ENCODE results near the gene PFN3.

PFN3 gene

DNA sequence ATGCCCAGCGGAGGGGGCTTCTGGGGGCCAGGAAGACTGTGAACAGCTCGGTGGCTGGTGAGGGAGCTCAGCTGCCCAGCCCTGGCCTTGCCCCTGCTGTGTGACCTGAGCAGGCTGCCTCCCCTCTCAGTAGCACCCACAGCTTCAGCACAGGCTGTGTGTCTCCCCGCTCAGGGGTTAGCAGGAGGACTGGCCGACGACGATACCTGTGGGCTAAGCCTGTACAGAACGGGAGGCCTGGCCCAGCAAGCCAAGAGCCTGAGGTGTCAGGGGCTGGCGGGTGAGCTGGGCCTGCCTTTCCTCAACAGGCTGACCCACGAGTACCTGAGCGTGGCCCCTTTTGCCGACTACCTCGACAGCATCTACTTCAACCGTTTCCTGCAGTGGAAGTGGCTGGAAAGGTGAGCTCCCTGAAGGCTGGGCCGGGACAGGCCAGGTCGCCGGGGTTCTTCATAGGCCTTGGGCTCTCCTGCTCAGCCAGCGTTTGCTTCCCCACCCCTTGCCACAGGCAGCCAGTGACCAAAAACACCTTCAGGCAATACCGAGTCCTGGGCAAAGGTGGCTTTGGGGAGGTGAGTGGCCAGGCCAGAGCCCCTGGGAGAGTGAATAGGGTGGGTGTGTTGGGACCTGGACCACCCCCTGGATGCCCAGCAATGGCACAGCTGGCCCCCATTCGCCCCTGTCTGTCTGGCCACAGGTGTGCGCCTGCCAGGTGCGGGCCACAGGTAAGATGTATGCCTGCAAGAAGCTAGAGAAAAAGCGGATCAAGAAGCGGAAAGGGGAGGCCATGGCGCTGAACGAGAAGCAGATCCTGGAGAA is 32.6 kb upstream of the PFN3 start:
- FAIRE-seq, result no peak
- DNase-seq (ENCODE audit: insufficient read length, low spot score), result no peak
- no peak for TF ChIP-seq POLR2A (IDR thresholded peaks at IDR 0.05; ENCODE audit: low read depth, low read length)

DNA sequence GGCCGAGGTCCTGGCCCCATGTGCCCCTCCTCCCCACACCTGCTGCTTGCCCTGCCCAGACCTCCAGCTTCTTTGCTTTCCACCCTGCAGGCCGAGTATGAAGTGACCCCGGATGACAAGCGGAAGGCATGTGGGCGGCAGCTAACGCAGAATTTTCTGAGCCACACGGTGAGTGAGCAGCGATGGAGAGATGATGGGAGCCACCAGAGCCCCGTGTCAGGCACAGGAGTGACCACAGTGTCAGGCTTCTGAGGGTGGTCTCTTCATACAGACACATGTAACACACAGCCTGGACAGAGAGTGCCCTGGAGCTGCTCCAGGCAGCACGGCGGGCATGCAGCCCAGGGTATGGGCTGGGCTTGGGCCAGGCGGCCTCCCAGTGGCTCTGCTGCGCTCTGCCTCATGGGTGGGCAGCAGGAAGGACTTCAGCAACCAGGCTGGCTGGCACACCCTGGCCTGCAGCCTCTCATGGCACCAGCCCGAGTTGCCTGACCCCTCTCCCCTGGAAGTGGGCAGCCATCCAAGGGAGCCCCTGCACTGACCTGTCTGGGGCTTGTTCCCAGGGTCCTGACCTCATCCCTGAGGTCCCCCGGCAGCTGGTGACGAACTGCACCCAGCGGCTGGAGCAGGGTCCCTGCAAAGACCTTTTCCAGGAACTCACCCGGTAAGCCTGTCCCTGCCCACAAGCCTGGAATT is 31.8 kb upstream of the PFN3 start:
- FAIRE-seq (no peak), DNase-seq (ENCODE audit: insufficient read length, low spot score) (no peak)
- TF ChIP-seq POLR2A (IDR thresholded peaks at IDR 0.05; ENCODE audit: low read depth, low read length), result no peak

DNA sequence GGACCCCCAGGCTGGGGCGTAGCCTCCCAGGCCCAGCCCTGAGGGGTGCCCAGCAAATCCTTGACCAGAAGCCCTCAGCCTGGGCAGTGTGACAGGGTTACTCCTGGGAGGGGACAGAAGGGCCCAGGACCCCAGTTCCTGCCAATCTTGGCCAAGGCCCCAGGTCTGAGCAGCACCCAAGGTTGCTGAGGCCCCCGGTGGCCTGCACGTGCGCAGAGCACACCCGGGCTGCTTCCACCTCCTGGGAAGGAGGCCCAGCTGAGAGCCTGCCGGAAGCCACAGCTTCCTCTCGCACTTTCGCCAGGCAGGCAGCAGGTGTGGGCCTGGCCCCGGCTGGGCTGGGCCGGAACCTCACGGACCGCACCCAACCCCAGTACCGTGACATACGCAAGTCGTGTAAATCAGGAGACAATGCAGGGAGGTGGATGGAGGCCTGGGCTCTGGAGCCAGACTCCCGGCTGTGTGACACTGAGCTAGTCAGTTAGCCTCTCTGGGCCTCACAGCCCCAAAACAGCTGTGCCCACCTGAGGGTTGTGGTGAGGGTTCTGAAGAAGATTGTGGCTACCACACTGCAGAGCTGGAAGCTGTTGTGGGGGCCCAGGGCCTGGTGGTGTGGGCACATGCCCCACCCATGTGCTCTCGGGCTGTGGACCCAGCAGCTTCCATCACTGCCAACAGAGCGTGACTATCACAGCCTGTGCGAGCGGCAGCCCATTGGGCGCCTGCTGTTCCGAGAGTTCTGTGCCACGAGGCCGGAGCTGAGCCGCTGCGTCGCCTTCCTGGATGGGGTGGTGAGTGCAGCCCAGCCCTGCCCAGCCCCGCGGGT is 31.1 kb upstream of the PFN3 start:
- DNase-seq (ENCODE audit: insufficient read length, low spot score) (no peak), FAIRE-seq (no peak)
- no peak for TF ChIP-seq POLR2A (IDR thresholded peaks at IDR 0.05; ENCODE audit: low read depth, low read length)

DNA sequence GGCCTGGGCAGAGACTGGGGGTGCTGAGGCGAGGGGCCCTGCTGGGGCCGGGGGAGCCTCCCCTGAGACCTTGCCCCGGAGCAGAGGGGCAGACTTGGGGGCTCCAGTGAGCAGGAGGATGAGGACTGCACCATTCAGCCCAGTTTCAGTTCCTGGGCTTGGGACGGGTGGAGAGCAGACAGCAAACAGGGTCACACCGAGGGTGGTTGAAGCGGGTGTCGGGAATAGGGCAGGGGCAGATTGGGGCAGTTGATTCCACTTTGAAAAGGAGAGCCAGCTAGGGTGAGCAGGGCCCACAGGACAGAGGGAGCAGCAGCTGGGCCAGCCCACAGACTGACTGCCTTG is 30.5 kb upstream of the PFN3 start:
- DNase-seq (ENCODE audit: insufficient read length, low spot score), result no peak
- TF ChIP-seq POLR2A (IDR thresholded peaks at IDR 0.05; ENCODE audit: low read depth, low read length), result no peak
- FAIRE-seq, result no peak

DNA sequence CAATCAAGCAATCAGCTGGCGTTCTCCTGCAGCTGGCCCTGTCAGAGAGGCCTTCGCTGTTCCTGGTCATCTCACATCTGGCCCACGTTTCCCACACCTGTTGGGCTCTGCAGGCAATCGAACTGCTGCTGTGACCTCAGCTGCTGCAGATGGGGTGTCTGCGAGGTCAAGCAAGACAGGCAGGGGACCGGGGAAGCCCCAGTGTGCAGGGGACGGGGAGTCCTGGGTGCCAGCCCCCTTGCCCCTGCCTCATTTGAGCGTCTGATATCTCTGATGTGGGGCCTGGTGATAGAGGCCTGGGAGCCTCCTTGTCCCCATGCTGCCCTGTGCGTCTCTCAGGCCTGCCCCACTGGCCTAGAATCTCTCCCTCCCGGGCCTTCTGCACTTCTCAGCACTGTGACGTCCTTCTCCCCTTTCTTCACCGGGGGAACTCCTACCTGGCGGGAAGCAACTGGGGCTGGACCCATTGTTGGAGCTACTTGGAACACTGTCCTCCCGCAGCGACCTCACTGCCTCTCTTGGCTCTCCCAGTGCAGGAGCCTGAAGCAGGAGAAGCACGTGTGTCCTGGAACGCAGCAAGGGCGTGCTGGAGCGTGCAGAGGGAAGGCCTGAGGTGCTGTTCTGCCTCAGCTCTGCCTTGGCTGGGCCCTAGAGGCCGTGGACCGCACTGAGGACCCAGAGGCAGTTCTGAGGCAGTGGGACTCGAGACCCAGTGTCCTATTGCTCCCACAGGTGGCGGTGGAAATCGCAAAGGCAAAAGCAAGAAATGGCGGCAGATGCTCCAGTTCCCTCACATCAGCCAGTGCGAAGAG is 29.9 kb upstream of the PFN3 start:
- no peak for TF ChIP-seq POLR2A (IDR thresholded peaks at IDR 0.05; ENCODE audit: low read depth, low read length)
- no peak for FAIRE-seq

DNA sequence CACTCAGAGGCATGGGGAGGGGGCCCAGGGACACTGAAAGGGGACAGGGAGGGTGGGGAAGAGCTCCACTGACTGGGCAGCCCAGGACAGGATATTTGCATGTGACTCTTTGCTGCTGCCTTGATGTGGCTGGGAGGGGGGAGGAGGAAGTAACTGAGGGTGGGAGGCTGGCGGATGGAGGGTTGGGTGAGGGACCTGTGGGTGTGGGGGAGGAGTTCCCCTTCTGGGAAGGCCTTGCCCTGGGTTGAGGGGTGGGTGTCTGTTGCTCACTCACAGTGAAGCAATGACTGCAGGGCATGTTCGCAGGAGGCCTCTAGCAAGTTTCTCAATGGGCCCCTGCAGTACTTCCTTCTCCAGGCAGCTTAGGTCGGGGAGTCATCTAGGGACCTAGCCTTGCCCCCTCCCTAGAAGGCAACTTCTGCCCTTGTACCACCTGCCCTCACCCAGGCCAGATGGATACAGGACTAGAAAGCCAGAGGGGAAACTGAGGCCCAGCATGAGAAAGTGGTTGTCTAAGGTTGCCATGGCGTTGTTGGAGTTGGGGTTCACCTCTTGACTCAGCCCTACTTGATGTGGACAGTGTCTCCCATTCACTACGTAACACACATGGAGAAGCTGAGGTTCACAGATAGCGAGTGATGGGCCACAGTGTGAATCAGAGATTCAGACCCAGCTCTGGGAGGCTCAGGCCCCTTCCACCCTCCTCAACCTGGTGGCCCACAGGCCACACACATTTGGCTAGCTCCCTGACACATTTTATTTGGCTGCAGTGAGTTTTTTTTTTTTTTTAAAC is 29.0 kb upstream of the PFN3 start:
- no peak for FAIRE-seq
- no peak for DNase-seq (ENCODE audit: insufficient read length, low spot score)

More for the DNA sequence above, 29.9 kb upstream of the PFN3 start:
- no peak for DNase-seq (ENCODE audit: insufficient read length, low spot score)

DNA sequence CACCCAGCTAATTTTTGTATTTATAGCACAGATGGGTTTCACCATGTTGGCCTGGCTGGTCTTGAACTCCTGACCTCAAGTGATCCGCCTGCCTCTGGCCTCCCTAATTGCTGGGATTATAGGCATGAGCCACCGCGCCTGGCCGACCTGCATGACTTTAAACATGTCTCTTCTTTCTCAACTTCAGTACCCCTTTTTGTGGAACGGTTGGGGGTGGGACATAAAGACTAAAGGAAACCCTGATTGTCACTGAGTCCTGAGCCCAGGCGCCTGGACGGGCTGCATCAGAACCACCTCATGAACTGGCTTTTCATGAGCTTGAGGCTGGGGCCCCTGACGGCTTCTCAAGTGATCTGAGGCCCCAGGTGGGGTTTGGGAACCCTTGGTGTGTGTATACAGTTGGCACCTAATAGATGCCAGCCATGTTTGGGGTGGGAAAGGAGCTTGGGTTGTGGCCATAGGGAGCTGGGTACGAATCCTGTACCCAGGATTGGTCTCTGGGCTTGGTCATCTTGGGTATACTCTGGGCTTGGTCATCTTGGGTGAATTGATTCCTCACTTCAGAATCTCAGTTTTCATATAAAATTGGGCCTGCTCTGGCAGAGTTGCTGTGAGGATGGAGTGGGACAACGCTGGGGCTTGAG is 28.2 kb upstream of the PFN3 start:
- DNase-seq (ENCODE audit: insufficient read length, low spot score), result no peak
- no peak for FAIRE-seq
- TF ChIP-seq POLR2A (IDR thresholded peaks at IDR 0.05; ENCODE audit: low read depth, low read length), result no peak

More for the DNA sequence above, 29.0 kb upstream of the PFN3 start:
- no peak for TF ChIP-seq POLR2A (IDR thresholded peaks at IDR 0.05; ENCODE audit: low read depth, low read length)

DNA sequence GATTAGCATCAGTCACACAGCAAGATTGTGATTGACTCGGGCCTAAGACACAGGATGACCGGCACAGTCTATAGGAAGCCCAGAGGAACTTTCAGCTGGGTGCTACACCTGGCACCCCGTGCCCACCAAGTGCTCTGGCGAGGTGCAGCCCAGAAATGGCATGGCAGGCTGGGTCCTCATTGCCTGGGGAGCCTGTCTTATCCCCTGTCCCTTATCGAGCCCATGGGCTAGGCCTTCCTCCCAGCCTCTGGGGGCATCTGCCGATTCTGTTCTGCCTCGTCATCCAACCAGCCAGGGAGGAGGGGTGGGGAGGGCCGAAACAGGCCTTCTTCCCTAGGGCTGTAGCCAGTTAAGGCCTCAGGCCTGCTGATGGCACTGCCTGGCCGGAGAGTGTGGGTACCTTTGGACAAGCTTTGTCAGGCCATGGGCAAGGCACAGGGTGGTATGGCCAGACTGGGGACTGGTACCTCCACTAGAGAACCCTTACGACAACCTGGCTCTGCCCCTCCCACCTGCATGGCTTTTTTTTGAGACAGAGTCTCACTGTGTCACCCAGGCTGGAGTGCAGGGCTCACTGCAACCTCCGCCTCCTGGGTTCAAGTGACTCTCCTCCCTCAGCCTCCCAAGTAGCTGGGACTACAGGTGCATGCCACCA is 27.6 kb upstream of the PFN3 start:
- DNase-seq (ENCODE audit: insufficient read length, low spot score) (no peak), FAIRE-seq (no peak)
- no peak for TF ChIP-seq POLR2A (IDR thresholded peaks at IDR 0.05; ENCODE audit: low read depth, low read length)

DNA sequence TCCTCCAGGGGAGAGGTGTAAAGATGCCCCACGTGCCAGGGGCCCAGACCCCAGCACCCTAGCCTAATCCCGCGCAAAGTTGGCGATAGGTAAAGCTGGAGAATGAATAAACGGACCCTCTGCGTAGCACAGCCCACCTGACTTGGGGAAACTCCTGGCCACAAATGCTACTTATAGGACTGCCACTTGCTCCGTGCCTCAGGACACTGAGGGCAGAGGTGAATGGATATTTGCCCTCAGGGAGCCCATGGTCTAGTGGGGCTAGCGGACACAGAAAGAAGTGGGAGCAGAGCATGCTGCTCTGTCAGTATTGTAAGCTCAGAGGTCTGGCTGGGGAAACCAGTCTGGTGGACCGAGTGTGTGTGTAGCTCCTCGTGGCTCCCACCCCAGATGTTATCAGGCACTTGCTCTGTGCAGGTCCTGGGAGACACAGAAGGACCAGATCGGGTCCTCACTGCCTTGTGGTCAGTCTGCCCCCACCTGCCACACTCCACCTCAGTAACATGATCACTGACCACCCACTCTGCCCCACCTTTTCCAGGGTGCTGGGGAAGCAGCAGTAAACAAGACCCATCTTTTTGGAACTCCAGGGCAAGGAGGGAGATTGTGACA is 26.9 kb upstream of the PFN3 start:
- FAIRE-seq (no peak), DNase-seq (ENCODE audit: insufficient read length, low spot score) (no peak)
- no peak for TF ChIP-seq POLR2A (IDR thresholded peaks at IDR 0.05; ENCODE audit: low read depth, low read length)

DNA sequence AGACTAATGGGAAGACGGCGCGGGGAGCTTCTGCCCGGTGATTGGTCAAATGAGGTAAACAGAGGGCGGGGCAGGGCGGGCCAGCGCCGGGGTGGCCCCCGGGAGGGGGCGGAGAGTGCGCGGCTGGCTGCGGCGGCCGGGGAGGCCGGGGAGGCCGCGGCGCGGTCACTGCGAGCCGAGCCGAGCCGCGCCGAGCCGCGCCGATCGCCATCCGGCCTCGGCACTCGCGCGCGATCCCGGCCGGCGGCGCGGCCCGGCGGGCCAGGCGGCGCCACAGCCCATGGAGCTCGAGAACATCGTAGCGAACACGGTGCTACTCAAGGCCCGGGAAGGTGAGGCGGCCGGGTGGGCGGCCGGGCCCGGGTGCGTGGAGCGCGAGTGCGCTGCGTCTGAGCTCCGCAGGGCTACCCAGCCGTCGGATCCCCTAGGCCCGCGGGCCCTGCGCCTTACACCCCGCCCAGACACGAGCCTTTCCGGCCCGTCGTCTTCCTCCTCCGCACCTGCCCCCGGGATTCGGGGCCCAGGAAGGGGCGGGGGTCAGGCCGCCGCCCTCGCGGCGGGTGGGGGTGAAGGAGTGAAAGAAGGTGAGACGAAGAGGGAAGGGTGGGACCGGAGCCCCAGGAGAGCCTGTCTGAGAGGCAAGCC is 26.2 kb upstream of the PFN3 start, which contains the start of gene GRK6:
TSS of gene GRK6 (plus strand) at position 111 of the 645 bp plus-strand sequence. CDS start at position 281, 170 bp downstream.
- DNase-seq (ENCODE audit: insufficient read length, low spot score) (peak; percentile 53), FAIRE-seq (no peak)
- peak; percentile 81 for TF ChIP-seq POLR2A (IDR thresholded peaks at IDR 0.05; ENCODE audit: low read depth, low read length)
